HG02840 (cell line): ENCODE data around the gene PPP2R1B.
"Not testable (repeated sequence)": the region's sequence is repeated elsewhere in the genome, so short reads cannot be mapped to it uniquely, and the experiment has no call there.

Source experiments
- ATAC-seq: cut with Tn5 transposase; IDR thresholded peaks from one replicate; pipeline ENCODE4 v1.9.1; 2021; ENCODE audit warnings: mild to moderate bottlenecking, moderate library complexity, moderate number of reproducible peaks; ENCODE audit not compliant: unreplicated experiment, low FRiP score

PPP2R1B gene

DNA sequence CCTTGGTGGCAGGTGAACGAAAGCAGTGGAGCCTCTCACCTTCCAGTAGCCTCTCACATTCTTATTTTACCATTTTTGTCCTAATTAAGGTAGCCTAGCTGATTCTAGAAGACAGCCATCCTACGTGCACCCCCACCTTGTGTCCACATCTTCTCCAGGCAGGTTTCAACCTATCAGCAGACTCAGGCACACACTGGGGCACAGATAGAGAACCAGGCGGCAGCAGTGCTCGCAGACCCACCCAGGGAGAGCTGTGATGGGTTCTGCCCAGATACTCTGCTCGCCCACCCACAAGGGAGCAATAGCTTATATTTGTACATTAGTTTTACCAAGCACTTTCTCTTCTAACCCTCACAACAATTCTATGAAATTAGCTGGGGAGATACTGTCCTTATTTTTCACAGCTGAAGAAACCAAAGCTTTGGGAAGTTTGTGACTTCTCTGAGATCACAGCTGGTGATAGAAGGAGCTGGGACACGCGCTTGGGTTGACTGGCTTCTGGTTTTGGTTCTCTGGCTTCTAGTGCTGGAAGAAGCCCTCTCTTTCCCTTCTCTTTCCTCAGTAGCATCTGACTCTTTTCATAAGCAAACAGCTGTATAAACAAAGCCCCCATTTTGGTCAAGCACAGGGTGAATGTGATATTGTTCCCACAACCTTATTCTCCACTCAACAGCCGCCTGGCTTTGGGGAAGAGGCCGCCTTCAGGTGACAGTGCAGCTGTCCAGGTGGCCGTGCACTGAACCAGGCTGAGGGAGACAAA lies 36.9 kb downstream of the PPP2R1B start:
- ATAC-seq, result no peak

DNA sequence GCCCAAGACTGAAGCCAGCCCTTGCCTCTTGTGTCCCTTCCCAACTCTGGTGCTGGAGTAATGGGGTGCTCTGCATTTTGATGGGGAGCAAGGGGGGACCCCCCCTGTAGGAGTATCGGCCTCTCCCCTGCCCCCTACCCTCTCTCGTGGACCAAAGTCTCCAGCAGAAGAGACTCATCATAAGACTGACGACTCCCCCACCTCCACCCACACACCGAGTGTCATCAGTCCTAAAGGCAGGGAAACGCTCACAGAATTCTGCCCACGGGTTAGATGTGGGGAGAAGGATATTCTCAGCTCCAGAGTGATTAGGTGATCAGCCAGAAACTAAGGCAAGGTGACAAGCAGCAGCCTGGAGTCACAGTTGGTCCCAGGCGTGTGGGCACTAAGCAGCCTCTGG lies 38.8 kb downstream of the PPP2R1B start:
- no peak for ATAC-seq

DNA sequence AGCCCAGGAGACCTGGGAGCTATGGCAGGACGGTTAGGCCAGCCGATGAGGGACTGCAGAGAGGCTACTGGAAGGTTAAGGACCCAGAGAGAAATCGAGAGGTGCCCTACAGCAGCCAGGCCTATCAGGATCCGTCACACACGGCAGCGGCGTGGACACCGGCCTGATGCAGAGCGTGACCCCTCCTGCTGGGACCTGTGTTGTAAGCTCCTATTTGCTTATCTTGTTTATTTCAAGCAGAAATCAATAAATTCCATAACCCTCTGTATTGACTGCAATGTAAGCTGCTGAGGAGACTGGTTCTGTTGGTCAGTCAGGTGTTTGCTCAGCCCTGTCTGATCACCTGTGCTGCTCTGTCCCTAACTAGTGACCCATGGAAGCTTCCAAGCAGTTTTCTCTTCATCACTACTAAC lies 39.9 kb downstream of the PPP2R1B start:
- ATAC-seq, result no peak

DNA sequence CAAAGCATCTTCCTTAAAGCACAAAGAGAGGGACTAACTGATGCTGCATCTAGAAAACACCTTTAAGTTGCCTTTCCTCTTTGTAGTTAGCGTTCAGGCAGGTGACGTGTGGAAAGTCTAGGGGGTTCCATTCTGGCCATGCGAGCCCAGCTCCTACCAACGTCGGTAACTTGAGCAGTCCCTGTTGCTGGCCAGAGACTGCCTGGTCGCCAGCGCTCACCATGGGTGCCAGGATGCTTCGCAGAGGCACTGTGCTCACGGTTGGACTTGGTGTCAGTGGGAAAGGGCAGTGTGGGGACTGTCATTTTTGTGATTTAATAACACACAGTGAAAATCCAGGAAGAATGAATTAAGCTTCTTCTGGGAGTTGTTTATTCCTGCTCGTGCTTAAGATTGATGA lies 40.6 kb downstream of the PPP2R1B start:
- ATAC-seq, result no peak

DNA sequence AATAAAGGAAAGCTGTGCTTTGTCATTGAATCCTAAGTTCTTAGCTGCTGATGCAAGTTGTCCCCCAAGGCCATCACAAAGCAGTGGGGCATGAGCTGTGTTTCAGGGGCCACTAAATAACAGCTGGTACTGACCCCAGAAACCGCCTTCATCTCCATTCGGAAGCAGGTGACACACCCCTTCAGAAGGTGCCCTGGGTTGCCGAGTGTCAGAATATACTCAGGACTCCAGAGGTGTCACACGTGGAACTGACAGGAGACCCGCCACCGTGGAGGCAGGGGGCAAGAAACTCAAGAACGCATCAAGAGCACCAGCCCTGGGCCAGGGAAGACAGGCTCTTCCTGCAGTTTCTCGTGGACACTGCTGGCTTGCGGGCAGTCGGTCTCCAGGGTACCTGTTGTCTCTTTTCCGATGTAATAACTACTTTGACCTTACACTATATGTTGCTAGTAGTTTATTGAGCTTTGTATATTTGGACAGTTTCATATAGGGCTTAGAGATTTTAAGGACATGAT lies 41.5 kb downstream of the PPP2R1B start:
- no peak for ATAC-seq

DNA sequence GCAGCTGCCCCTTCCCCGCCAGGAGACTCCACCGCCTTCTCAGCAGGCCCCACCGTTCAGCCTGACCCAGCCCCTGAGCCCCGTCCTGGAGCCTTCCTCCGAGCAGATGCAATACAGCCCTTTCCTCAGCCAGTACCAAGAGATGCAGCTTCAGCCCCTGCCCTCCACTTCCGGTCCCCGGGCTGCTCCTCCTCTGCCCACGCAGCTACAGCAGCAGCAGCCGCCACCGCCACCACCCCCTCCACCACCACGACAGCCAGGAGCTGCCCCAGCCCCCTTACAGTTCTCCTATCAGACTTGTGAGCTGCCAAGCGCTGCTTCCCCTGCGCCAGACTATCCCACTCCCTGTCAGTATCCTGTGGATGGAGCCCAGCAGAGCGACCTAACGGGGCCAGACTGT lies 42.6 kb downstream of the PPP2R1B start:
- no peak for ATAC-seq

DNA sequence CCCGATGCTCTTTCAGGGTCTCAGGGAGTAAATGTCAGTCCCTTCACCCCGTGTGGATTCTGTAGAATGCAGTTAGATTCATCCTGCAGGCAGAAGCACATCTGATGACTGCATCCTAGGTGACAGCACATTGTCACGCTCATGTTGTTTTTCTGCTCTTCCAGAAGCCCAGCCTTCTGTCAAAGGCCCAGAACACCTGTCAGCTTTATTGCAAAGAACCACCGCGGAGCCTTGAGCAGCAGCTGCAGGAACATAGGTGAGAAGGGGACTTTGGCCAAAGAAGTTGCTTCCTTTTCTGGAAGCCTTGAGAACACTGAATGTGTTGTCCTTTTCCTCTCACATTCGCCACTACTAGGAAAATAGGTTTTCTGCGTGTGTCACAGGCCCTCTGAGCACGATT lies 43.7 kb downstream of the PPP2R1B start:
- ATAC-seq, result no peak

DNA sequence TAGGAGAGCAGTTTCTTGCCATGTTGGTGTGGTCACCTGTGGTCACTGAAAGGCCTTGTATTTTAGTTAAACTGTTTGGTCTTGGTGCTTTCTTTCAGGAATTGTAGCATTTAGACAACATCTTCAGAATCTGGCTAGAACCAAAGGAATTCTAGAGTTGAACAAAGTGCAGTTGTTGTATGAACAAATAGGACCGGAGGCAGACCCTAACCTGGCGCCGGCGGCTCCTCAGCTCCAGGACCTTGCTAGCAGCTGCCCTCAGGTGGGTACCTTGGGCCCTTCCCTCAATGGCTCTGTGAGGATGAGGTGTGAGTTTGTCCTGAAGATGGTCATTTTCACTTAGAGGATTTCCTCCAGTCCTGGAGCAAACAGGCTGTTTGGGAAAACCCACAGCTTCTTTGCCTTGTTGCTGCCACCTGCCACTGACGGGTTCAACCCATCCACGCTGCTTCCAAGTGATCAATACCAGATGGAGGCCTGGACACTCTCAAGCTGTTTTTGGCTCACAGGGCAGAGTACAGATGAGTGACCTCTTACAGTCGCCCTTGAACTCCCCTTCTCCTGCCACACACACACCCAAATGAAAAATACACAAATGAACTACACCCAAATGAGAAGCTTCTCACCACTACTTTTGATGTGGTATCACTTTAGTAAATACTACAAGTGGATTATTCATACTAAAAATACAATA lies 45.2 kb downstream of the PPP2R1B start:
- ATAC-seq, result no peak

DNA sequence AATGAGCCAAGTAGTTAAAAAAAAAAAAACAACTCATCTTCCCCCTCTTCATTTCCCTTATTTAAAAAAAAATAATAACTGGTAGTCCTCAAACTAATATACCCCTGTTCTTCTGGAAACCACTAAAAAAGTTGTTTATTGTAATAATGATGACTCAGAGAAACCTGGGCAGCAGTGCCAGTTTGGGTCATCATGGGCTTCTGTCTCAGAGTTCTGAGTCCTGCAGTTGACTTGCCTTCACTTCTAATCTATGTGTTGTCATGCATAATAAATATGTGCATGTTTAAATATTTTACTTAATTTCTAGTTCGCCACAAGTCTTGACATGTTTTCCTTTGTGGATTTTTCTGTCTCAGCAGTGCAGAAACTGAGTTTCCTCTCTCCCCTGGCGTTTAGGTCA lies 46.8 kb downstream of the PPP2R1B start:
- no peak for ATAC-seq

DNA sequence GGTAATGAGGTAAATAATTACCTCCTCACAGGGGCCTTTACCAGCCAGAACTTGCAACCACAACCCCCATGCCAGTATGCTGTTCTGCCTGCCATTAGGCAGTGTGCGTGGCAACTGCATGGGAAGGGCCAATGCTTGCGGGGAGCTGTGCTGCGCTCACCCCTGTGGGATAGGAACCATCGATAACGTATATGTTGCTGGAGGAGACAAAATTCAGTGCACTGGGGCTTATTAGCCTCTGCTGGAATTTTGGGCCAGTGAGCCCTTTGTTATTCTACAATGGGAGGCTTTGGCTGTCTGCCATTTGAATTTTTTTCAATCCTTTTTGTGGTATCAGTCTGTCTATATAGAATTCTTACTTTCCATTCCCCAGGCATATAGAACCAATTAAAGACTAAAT lies 47.3 kb downstream of the PPP2R1B start:
- no peak for ATAC-seq

DNA sequence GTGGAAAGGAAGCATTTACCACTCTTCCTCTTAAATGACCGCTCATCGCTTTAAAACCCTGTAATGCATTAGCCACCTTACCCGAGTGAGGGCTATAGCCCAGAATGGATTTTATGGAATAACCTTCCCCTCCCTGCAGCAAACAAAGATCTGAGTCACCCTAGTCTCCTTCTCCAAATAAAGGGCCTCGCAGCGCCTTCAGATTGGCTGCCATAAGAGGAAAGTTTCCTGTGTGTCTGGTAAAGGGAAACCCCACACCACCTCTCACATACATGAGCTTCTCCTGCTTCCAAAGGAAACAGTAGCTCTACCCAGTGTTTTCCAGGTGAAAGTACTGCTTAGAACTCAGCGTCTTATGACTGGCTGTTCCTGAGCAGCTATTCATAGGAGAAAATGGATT lies 47.8 kb downstream of the PPP2R1B start:
- ATAC-seq, result no peak

DNA sequence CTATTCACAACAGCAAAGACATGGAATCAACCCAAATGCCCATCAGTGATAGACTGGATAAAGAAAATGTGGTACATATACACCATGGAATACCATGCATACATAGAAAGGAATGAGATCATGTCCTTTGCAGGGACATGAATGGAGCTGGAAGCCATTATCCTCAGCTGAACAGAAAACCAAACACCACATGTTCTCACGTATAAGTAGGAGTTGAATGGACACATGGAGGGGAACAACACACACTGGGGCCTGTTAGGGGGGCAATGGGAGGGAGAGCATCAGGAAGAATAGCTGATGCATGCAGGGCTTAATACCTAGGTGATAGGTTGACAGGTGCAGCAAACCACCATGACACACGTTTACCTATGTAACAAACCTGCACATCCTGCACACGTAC lies 48.5 kb downstream of the PPP2R1B start:
- not testable (repeated sequence) for ATAC-seq

DNA sequence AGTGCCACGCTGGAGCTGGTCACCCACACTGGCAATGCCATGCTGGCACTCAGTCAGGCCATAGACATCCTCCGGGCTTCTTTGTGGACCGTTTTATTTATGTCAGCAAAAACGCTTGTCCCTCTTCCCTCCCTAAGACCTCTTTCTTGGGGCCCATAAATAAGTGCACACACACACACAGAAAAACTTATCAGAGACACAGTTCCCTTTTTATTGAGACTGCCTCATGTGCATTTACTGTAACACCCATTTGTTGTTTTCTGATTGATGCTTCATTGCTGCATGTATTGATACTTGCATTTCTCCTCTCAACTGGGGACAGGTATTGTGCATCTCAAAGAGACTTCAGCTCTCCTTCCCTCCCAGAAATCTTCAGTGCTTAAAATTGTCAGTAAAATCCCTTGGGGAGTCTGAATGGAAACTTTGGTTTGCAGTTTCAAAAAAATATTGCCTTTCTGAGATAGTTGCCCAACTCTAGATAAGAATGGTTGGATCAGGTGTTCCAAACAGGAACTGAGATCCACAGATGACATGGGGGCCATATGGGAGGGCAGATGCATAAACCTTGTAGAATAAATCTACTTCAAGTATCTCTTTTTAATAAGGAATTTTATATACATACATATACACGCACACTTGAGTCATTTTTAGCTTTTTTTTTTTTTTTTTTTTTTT lies 50.9 kb downstream of the PPP2R1B start:
- no peak for ATAC-seq

DNA sequence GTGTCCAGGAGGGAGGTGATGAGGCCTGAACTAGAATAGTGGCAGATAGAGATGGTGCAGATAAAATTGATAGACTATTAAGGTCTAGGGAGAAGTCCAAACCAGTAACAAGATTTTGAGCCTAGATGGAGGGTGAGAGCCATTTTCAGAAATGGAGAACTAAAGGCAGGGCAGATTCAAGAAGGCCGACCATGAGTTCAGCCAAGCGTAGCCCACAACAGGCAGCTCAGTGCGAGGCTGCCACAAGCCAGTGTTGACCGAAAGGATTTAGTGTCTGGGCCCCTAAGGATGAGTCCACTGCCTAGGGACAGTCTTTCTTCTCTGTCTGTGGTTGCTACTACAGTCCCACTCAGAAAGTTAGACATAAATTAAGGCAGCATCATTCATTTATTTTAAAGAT lies 51.7 kb downstream of the PPP2R1B start:
- no peak for ATAC-seq

DNA sequence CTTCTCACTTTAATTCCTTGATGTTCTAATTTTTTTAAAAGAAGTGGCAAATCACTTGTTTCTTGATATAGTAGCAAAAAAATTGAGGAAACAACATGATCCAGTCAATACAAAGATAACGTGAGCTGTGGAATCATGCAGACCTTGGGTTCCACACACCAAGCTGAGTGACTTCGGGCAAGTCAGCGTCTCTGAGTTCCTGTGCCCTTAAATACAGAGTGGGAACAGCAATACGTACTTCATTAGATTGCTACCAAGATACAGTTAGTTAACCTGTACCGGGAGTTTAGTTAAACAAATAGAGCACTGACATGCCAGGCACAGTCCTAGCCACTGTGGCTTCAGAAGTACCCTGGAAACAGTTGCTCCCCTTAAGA lies 58.5 kb downstream of the PPP2R1B start:
- ATAC-seq, result no peak

DNA sequence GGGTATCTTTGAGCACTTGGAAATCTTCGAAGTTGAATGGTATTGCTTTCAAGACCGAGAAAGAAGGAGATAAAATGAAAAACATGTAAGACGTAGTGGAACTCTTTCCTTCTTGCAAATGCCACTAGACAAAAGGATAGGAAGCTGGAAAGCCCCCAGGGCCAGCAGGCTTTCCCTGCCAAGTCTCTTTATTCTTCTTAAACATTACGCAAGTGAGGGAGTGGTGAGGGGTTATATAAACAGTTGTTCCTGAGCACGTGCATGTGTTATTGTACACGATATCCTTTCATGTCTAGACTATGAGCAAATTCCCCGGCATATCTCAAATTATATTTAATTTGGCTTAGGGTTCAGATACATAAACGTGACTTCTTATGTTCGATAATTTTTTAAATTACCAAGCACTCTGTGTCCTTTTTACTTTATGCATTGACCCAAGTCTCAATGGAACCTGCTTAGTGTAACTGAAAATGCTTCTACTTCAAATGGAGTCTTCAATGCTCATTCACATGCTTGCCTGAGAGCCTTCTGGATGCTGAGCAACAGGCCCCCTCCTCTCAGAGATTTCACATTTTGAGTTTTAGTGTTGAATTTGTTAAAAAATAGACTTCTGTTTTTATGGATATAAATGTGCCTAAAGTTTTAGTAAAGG lies 59.0 kb downstream of the PPP2R1B start:
- no peak for ATAC-seq

DNA sequence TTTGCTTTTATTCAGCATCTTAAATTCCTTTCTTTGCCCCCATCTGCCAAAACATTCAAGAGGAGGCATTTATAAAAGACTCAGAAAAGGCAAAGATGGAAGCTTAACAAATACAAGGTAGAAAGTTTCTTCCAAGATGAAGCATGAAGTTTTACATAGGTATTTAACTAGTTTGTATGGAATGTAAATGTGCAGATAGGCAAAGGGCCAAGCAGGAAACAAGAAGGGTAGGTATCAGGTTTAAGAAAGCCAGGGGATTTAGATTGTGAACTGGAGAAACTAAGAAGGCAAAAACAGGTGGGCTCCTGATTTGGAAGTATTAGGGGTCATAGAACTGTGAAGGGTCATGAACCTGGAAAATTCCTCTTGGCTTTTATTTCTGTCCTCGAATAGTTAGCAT lies 62.6 kb downstream of the PPP2R1B start:
- ATAC-seq, result no peak

DNA sequence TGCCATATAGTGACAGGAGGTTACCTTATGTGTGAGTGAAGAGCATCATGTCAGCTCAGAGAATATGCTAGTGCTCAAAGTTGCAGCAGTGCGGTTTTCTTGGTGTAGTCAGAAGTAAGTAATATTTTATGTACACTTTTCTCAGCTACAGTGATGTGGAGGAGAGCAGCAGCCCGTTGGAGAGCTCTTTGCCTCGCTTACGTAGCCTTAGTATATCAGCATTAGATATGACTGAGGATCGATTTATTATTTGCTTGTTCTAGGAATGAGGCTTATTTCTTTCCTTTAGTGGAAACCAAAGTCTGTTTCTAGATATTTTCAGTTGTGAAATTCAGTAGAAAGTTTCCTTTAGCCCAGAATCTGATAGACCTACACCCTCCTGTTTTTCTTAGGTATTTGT lies 63.6 kb downstream of the PPP2R1B start:
- no peak for ATAC-seq

DNA sequence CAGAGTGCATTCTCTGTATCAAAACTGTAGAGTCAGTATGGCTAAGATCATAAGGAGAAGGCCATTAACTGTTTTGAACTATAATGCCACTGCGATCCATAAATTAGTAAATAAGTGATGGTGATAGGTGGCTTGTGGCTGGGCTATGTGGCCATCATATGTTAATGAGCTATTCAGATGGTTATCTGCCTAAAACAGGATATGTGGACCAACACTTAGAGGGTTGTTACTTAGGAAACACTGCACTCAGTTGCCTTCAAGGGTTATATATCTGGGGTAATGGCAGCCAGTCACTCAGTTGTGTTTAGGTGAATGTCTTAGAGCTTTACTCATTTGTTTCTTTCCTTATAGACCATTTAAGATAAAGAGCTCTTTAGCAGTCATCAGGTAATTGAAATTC lies 66.0 kb downstream of the PPP2R1B start:
- ATAC-seq, result no peak

DNA sequence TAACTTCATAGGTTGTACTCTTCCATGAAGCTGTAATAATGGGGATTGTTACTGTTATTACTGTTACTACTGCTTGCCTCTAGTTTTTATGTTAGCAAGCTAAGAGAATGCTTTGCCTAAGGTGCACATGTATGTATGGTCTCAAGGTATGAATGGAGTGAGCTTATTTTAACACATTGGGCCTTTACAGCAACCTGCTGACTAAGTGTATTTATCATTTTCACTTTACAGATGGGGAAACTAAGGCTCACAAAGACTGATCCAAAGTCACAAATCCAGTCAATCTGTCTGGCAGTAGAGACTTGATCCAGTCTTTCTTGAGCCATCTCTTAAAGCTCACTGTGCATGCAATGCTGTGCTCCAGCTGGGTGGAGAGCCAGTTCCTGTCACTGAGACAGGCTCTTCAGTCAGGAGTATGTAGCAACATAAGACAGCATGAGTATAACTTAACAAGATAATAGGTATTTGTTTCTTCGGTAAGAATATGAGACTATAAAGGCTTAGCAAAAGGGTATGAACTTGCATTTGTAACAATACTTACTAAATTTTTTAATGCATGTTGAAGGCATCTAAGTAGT lies 66.5 kb downstream of the PPP2R1B start:
- no peak for ATAC-seq
